HG02798 (cell line): ENCODE measurements around the gene FBLN5.
"Not testable (repeated sequence)": the region's sequence is repeated elsewhere in the genome, so short reads cannot be mapped to it uniquely, and the experiment has no call there.

ENCODE experiments used
- ATAC-seq: cut with Tn5 transposase; IDR thresholded peaks from one replicate; pipeline ENCODE4 v1.9.1; 2021; ENCODE audit warnings: mild to moderate bottlenecking; ENCODE audit not compliant: unreplicated experiment, poor library complexity

The FBLN5 gene

DNA sequence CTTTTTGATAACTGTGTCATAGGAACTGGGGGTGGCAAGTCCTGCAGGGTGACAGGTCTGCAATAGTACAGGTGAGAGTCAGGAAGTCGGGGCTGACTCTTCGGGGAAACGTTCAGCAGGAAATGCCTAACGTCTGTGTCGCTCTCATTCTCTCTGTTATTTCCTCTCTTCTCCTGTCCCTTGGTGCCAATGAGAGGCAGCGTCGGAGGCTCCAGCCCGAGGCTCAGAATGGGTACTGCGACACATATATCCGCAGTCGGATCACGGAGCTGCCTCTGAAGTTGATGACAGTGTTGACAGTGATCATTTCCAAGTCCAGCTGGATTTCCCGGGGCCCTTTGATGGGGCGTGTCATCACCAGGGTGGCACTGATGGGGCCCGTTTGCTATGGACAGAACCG lies 77.5 kb downstream of the FBLN5 start:
- ATAC-seq, result no peak

DNA sequence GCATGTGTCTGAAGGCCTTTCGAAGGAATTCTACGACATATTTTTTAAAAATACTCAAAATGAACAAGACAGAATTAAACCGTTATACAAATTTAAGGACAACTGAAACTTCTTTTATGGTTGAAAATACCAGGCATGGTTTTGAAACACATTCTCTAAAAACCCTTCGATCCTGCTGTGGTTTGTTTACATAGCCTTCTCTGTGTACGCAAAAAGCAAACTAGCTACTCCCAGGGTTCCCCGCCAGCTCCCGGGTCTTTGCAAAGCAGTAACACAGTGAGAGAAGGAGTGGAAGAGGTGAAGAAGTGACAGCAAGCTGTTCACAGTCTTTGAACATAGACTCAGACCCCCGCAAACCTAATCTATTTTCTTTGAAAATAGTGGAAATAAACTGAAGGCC lies 77.9 kb downstream of the FBLN5 start:
- no peak for ATAC-seq

DNA sequence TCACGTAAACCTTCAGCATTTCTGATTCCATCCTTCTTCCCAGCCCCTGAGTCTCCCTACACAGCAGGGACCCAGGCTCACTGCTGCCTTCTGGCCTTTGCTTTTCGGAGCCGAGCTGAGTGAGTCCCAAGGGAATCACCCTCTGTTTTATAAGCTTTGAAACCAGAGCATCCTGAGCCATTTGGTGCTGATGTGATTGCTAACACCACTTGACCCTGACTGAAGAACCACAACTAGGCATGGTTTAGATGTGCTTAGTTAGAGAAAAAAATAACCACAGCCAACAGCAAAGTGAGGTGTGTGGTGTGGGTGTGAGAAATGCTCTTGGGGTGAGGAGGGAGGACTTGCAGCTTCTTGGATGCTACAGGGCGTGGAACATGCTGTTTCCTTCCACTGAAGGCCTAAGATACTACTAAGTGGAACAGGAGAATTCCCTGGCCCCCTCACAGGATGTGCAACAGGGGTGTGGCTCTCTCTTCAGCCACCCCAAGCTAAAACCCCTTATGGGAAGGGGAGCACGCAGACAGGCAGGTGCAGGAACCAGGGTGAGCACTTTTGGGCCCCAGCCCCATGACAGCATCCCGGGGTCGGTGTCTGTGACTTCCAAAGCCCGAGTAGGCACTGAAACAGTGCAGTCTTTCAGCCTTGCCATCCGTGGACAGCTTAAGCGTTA lies 80.0 kb downstream of the FBLN5 start, which contains the start of gene TC2N:
Gene TC2N, minus strand, starts transcription at position 221 of the 673 bp plus-strand sequence. CDS start 53,767 bp downstream, outside the sequence.
- no peak for ATAC-seq

DNA sequence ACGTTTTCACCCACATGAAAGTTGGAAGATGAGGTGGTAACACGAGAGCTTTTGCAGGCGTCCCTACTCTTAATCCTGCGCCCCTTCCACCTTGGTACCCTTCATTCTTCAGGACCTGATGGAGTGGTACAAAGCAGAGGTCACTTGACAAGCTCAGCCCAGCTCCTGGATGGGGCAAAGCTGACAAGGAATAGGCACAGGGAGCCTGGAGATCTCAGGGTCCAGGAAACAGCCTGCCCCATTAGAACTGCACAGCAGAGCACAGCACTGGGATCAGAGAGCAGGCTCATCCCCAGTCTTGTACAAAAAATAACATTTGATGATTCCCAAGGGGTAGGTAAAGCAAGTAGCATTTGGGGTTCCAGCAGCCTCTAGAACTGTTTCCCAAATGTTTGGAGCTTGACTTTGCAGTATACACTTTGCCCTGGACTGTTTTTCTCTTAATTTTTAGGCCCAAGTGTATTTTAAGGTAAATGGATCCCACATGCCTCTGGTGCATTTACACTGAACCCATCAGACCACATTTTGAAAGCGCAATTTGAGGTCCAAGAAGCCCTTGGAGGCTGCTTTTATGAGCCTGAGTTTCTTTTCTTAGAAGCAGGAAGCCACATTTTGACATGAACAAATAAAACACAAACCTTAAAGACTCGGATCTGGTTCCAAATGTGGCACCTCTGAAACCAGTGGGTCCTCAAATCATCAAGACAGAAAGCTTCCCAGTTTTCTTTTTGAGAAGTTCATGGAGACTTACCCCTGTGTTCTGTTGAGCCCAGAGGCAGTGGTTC lies 80.8 kb downstream of the FBLN5 start:
- no peak for ATAC-seq

DNA sequence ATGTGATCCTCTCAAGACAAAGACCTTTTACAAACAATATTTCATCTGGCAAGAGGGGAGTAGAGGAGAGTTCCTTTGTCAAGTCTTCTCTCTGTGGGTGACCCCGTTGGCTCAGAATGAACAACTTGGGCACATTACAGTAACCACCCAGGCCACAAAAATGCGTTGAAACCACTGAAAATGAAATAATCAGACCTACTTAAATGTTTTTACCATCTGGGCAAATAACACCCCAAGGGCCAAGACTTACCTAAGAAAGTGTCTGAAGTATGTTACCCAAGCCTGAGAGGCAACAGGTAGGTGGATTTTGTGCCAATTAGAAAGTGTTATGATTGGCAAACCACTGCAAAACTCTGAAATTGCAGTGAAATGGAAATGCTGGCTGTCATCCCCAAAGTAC lies 81.4 kb downstream of the FBLN5 start:
- ATAC-seq, result no peak

DNA sequence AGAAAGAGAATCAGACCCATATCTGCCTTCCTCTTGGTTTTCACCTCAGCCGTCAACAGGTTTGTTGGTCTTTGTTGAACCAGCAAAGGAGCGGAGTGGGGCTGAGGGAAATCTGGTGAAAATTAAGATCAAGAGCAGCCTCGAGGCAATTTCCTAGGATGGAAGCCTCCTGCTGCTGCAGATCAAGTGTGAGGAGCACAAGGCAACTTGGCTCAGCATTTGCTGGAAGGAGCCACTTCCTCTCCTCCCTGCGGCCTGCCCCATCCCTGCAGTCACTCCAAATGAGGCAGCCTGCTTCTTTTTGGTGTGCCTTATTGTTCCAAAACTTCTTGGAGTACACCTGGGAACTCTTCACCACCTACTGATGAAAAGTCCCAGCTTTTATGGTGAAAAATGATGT lies 85.1 kb downstream of the FBLN5 start:
- no peak for ATAC-seq

DNA sequence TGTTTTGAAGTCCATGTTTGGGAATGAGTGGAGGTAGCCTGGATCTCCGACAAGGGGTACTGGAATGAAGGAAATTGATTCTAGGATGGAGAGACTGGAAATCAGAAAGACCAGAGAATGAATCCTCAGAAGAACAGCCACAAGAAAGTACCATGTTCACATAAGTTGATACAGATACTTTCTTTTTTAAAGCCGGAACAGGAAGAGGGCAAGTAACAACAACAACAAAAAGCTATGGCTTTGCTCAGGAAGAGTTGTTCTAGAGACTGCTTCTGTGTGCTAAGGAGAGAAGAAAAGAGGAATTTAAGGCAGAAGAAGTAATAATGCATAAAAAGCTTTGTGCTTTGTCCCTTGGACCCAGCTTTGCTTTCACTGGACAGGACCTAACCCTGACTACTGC lies 86.4 kb downstream of the FBLN5 start:
- no peak for ATAC-seq

DNA sequence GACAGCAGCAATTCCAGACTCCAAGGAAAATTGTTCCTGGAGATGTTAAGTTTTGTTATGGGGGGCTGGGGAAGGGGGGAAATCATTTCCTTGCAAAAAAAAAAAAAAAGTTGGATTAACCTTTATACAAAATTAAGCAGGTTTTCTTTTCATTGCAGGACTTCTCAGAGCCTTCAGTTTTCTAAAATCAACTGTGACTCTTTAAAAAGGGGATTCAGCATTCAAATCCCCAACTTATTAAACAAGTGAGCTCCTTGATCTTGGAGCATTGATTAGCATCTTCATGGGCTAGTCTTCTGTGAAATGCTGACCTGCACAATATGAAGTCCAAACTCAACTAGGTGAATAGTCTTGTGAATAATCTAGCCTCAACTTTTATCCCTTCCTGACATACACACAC lies 87.3 kb downstream of the FBLN5 start:
- no peak for ATAC-seq

DNA sequence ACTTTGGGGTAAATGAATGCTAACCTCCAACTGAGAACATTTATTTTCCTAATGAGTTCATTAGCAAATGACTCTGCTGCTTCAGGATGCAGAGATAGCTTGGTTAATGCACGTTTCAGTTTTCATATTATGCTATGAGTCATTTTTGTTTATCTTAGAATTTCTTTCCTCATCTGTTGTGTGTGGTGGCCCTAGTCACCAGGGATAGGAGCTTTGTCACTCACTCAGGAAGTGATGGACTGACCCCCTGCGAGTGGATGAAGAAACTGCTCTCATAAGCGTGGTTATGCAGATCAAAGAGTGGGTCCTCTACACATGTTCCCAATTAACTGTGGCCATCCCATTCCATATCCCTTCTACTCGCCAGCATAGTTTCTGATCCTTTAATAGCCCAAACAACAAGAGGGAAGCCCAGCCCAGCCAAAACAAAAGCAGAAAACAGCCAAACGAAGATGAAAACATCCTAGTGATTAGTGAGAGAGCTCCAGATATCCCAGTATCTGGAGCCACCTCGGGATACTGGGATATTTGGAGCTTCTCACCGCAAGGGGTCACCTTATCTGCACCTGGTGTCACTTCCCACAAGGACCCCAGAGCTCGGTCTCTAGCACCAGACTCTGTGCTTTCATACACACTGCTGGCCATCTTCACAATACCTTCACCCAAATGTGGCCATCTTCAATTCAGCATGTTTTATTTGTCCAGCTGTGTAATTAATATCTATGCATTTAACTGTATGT lies 88.8 kb downstream of the FBLN5 start:
- peak; percentile 45 for ATAC-seq

DNA sequence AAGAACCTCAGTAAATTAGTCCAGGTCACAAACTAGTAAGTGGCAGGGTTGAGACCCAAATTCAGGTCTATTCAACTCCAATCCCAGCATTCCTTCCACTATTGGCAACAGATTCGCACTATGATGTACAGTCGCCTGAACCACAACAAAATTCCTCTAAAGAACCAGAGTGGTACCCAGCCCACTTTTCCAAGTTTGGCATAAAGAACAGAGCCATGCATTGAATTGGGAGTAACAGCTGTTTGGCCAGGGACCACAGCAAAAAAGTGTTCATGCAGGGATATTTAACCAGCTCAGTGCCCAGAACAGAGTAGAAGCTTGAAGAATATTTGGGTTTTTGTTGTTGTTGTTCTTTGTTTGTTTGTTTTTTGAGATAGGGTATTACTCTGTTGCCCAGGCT lies 89.9 kb downstream of the FBLN5 start:
- ATAC-seq, result no peak

DNA sequence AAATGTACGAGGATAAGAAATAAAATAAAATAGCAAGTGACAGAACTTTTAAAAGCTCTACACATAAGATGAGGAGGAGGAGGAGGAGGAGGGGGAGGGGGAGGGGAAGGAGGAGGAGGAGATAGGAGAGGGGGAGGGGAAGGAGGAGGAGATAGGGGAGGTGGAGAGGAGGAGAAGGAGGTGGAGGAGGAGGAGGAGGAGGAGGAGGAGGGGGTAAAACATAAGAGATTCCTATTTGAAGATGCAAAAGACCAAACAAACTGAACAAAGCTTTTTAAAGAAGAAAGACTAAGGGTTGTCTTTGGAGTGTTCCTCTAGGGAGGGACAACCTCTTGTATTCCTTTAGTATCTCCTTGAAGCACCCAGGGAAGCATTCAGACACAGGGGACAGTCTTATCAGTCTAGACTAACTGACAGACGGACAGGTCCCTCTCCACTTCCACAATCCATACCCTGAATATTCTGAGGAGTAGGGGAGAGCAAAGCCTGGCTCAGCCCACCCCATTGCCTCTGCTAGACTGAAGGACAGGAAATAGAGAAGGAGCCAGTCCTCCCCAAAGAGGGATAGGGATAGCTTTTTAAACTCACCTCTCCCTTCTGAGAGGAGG lies 93.1 kb downstream of the FBLN5 start:
- ATAC-seq, result no peak

DNA sequence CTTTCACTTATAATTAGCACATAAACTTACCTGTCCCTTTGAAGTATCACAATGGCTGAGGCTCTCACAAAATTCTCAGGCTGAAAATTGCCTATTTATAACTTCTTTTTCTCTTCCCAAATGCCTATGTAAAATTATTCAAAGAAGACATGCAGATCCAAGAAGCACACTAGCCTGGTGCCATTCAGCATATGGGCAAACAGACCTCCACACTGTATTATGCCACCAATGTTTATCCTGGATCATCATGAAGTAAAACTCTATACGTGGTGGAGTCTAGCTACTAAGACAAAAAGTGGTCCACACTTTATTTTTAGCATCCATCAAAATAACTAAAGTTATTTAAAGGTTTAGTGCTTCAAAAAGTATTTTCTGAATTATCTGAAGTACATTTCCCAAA lies 95.9 kb downstream of the FBLN5 start:
- no peak for ATAC-seq

DNA sequence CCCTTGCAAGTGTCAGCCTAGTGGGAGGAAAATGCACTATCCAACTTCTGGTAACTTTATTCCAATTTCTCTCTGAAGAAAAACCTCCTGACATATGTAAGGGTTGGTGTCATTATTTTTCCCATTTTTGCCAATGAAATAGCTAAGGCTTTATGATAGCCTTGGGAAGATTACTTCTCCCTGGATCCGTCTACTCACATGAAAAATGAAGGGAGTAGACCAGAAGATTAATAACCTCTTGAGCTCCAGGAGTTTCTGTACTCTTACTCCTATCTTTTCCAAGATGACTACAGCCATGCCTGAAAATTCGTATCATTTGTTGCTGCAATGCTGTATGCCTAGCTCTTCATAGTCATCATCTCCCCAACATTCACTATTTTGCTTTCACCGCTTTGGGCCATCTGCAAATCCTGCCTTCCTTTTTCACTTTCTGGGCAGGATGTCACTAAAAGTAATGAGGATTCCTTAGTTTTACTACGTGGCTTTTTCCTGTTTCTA lies 98.9 kb downstream of the FBLN5 start:
- no peak for ATAC-seq

DNA sequence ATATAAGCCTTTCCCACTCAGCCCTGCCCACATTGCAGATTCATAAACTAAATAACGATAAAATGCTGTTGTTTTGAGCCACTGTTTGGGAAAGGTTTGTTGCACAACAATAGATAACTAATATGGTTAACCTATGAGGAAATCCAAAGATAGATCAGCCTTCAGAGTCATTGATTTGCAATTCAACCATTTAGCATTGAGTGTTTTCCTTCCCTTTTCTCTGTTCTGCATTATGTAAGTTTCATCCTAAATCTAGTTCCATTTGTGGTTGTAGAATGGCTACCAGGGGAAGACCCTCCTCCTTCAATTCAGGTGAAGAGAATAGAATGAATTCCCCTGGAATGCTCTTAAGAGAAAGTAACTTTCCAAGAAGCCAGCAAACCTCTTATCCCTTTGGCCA lies 99.8 kb downstream of the FBLN5 start:
- ATAC-seq, result no peak

DNA sequence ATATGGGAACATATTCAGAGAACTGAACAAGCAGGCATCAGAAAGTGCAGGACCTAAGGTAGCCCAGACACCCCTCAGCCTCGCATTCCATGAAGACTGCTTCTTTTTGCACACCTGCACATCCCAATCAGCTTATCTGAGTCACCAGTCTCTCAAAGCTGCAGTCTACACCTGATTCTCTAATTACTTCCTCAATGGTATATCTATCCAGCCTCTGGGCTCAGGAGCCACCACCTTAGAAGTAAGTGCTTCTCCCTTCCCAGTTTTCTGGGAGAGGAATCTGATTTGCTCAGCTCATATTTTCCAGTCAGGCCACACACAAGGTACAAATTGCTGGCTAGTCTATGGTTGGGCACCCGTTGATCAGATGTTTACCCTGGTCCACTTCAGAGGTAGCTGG lies 101.8 kb downstream of the FBLN5 start:
- no peak for ATAC-seq

DNA sequence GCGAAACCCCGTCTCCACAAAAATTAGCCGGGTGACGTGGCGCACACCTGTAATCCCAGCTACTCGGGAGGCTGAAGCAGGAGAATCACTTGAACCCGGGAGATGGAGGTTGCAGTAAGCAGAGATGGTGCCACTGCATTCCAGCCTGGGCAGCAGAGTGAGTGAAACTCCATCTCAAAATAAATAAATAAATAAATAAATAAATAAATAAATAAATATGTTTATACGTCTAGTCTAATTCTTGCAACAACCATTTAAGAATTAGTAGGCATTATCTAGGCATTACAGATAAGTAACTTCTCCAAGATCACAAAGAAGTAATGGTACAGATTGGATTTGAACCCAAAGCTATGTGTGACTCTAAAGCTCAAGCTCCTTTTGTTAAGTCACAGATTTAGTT lies 102.4 kb downstream of the FBLN5 start:
- ATAC-seq, result not testable (repeated sequence)

DNA sequence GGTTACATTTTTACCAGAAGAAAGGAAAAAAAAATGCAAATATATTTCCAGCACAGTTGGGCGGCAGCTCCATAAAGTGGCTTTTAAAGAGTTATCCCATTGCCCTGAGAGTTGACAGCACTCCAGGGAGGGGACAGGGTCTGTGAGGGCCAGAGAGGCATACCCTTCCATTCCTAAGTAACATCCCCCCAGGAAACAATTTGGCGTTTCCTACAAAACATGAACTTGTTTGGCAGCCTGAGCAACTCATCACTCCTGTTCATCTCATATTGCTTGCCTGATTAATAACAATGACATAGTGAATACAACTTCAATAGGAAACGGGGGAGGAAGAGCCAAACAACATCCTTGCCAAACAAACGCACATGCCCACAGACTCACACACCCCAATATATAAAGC lies 103.5 kb downstream of the FBLN5 start:
- ATAC-seq, result no peak

DNA sequence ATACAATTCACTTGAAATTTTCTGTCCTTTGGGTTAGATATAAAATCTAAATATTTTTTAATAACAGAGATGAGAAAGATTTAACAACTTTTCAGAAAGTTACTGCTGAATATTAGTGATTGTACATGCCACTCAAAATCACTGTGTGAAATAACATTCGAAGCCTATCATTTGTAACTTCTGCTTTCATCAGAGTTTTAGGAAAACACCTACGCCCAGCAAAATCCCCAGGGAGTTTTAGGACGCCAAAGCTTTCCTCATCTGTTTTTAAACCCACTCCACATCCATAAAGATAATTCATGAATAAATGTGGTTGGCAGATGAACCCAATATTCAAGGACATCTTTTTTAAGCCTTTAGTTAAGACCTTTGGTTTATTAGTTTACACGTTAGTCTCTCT lies 104.1 kb downstream of the FBLN5 start:
- no peak for ATAC-seq

DNA sequence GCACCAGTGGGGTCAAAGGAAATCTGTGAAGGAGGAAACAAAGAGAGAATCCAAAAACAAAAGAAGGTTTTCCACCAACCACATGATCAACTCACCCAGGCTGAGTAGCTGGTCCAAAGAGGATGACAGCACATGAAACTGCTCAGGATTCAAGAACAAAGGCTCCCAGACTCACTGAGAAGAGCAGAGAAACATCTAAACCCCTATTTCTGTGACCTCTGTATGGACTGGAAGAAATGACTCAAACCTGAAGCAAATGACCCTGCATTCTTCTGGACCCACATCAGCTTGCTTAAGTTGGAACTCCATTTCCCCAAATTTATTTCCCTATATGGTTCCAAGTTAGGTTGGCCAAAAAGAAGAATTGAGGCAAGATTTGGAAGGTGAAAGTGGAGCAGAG lies 106.4 kb downstream of the FBLN5 start:
- ATAC-seq, result no peak

DNA sequence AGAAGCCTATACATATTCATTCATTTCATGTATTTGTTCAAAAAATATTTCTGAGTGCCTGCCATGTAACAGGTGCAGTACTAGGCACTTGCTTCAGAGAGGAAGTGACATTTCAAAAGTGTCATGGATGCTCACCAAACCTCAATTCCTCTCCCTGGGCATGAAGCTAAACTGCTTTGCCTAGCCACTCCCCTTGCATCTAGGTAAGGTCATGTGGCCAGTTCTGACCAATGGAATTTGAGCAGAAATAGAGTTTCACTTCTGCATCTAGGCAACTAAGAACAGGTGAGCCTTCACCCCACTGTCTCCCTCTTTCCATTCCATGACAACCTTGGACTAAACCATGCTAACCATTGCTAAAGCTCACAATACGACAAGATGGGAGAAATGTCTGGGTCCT lies 107.7 kb downstream of the FBLN5 start:
- no peak for ATAC-seq

DNA sequence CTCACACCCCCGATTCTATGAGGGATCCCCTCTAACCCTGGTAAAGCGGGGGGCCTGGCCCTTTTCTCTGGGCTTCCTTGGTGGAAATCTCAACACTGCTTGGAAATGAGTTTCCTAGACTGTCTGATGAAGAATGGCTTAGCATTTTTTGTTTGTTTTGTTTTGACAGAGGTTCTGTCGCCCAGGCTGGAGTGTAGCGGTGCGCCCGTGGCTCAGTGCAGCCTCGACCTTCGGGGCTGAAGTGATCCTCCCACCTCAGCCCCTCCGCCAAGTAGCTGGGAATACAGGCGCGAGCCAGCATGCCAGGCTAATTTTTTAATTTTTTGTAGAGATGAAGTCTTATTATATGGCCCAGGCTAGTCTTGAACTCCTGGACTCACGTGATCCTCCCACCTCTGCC lies 110.4 kb downstream of the FBLN5 start:
- ATAC-seq, result no peak
